ENCODE results near the gene ADAMTS16. TPM values are rescaled to one million over a fixed set of nuclear protein-coding genes. Genes with fewer than 3 reads are reported as not detected.

Gene ADAMTS16
- total RNA-seq, 2 experiments from 2014 or later = not detected

DNA sequence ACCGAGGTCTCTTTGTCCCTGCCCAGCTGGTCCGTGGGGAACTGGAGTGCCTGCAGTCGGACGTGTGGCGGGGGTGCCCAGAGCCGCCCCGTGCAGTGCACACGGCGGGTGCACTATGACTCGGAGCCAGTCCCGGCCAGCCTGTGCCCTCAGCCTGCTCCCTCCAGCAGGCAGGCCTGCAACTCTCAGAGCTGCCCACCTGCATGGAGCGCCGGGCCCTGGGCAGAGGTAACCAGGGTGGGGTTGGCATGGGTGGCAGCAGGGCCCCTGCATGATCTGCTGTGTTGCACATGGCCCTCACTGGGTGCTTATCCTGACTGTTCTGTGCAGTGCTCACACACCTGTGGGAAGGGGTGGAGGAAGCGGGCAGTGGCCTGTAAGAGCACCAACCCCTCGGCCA is 163.1 kb downstream of the ADAMTS16 start:
- no peak overlapping the region for H3K4me3 Mint-ChIP-seq
- H3K4me3 ChIP-seq (ENCODE audit: low read length) = no peak overlapping the region
- peaks cover 9% of the 10 kb centered on the region for H3K9me3 Mint-ChIP-seq
- no peak overlapping the region for H3K27ac Mint-ChIP-seq
- no peaks in the 10 kb centered on the region for H3K36me3 ChIP-seq (ENCODE audit: insufficient read depth, low read length)
- no peak for TF ChIP-seq CTCF (IDR thresholded peaks at IDR 0.05)
- no peak for ATAC-seq (ENCODE audit: poor library complexity)
- POLR2A ChIA-PET = no interaction called here
- CTCF ChIA-PET = no interaction called here
- no peaks in the 10 kb centered on the region for H3K36me3 Mint-ChIP-seq (ENCODE audit: low read depth)
- H3K27ac ChIP-seq (ENCODE audit: low read depth in 1 of 2, low read length in 2 of 2) = no peak overlapping the region
- intact Hi-C loops (cut with DNase I, micrococcal nuclease) = no loop called here
- H3K4me1 ChIP-seq (ENCODE audit: insufficient read depth, low read length) = no peaks in the 10 kb centered on the region
- H3K4me1 Mint-ChIP-seq (ENCODE audit: low read depth) = no peaks in the 10 kb centered on the region
- no peaks in the 10 kb centered on the region for H3K27me3 ChIP-seq (ENCODE audit: control insufficient read depth in 1 of 2, insufficient read depth in 2 of 2, low read length in 2 of 2)
- peaks cover 6 to 48% of the 10 kb centered on the region in 2 experiments for H3K9me3 ChIP-seq (ENCODE audit: control insufficient read depth in 1 of 2, insufficient read depth in 1 of 2, low read length in 2 of 2)
- no peaks in the 10 kb centered on the region for H3K27me3 Mint-ChIP-seq
- no peak for DNase-seq

- DNase-seq (no peak), ATAC-seq (ENCODE audit: poor library complexity) (no peak)
- no peaks in the 10 kb centered on the region for H3K27me3 ChIP-seq (ENCODE audit: control insufficient read depth in 1 of 2, insufficient read depth in 2 of 2, low read length in 2 of 2)
- peaks cover 6 to 40% of the 10 kb centered on the region in 2 experiments for H3K9me3 ChIP-seq (ENCODE audit: control insufficient read depth in 1 of 2, insufficient read depth in 1 of 2, low read length in 2 of 2)
- Mint-ChIP-seq H3K36me3 (ENCODE audit: low read depth) (no peaks in the 10 kb centered on the region), H3K4me1 (ENCODE audit: low read depth) (no peaks in the 10 kb centered on the region), H3K4me3 (no peak overlapping the region), H3K9me3 (peaks cover 9% of the 10 kb centered on the region), H3K27me3 (no peaks in the 10 kb centered on the region), H3K27ac (no peak overlapping the region)
- POLR2A ChIA-PET = no interaction called here
- intact Hi-C loops (cut with DNase I, micrococcal nuclease) = no loop called here
- CTCF ChIA-PET = no interaction called here
- no peak overlapping the region for H3K4me3 ChIP-seq (ENCODE audit: low read length)
- no peaks in the 10 kb centered on the region for H3K36me3 ChIP-seq (ENCODE audit: insufficient read depth, low read length)
- no peak overlapping the region for H3K27ac ChIP-seq (ENCODE audit: low read depth in 1 of 2, low read length in 2 of 2)
- no peak for TF ChIP-seq CTCF (IDR thresholded peaks at IDR 0.05)
- no peaks in the 10 kb centered on the region for H3K4me1 ChIP-seq (ENCODE audit: insufficient read depth, low read length)
Observed at GRCh38 chr5:5304361-5305020, 164.4 kb downstream of the ADAMTS16 start.

DNA sequence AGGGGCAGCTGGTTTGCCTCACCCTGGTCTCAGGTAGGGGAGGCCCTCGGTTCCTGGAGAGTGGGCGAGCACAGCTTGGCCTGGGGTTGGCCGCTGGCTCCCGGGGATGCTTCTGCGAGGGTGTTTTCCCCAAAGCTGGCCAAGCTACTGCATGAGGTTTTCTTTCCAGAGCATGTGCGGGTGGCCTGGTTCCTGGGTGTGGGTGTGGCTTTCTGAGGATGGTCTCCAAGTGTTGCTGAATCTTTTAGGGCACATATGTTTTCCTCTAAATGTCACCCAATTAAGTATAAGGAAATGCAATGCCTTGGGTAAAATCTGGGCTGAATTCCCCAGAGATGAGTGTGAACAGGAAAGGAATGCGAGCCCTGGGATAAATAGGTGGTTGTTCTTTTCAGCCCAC is 166.6 kb downstream of the ADAMTS16 start:
- no peak overlapping the region for H3K4me3 ChIP-seq (ENCODE audit: low read length)
- no peak for ATAC-seq (ENCODE audit: poor library complexity)
- H3K4me3 Mint-ChIP-seq = no peak overlapping the region
- ChIA-PET CTCF (no interaction called here), POLR2A (no interaction called here)
- no peak for DNase-seq
- no peaks in the 10 kb centered on the region for H3K4me1 Mint-ChIP-seq (ENCODE audit: low read depth)
- intact Hi-C loops (cut with DNase I, micrococcal nuclease) = no loop called here
- peaks cover 3% of the 10 kb centered on the region for H3K9me3 Mint-ChIP-seq
- no peaks in the 10 kb centered on the region for H3K4me1 ChIP-seq (ENCODE audit: insufficient read depth, low read length)
- no peaks in the 10 kb centered on the region for H3K36me3 ChIP-seq (ENCODE audit: insufficient read depth, low read length)
- H3K27me3 ChIP-seq (ENCODE audit: control insufficient read depth in 1 of 2, insufficient read depth in 2 of 2, low read length in 2 of 2) = no peaks in the 10 kb centered on the region
- peaks cover 6 to 32% of the 10 kb centered on the region in 2 experiments for H3K9me3 ChIP-seq (ENCODE audit: control insufficient read depth in 1 of 2, insufficient read depth in 1 of 2, low read length in 2 of 2)
- no peaks in the 10 kb centered on the region for H3K36me3 Mint-ChIP-seq (ENCODE audit: low read depth)
- H3K27ac Mint-ChIP-seq = no peak overlapping the region
- TF ChIP-seq CTCF (IDR thresholded peaks at IDR 0.05) = no peak
- no peak overlapping the region for H3K27ac ChIP-seq (ENCODE audit: low read depth in 1 of 2, low read length in 2 of 2)
- no peaks in the 10 kb centered on the region for H3K27me3 Mint-ChIP-seq

Data from CD4-positive, alpha-beta T cell (primary cell).